RWPE1 (cell line): ENCODE measurements around the gene FAM81A.

Experiments used
- CTCF ChIA-PET: fragments of 350-600 bp; sonication (Branson Sonifier 250); formaldehyde crosslinking; extraction: SDS; loops from one replicate; lab custom pipeline; 2021; lab: Yijun Ruan, JAX
- POLR2A ChIA-PET: fragments of 400-600 bp; formaldehyde crosslinking; extraction: SDS; loops from one replicate; lab custom pipeline; 2020; ENCODE audit warnings: antibody characterized with exemption; ENCODE audit not compliant: low non-redundant PET; lab: Yijun Ruan, JAX
- DNase-seq: peaks from one replicate; pipeline ENCODE4 v3.0.0; 2012; ENCODE audit warnings: low spot score
- H3K27ac ChIP-seq: fragments of 450-650 bp; 2 replicates; pipeline ENCODE4 v1.5.1; 2017
- TF ChIP-seq, protein P1 (sequence below): fragments of 450-650 bp; conservative IDR thresholded peaks from 2 replicates; pipeline ENCODE4 v1.5.1; 2017; ENCODE audit warnings: low read depth, mild to moderate bottlenecking

The FAM81A gene

GRCh38 chr15:59539799-59540198 lies 101.8 kb downstream of the FAM81A start:
- TF ChIP-seq, protein P1, sequence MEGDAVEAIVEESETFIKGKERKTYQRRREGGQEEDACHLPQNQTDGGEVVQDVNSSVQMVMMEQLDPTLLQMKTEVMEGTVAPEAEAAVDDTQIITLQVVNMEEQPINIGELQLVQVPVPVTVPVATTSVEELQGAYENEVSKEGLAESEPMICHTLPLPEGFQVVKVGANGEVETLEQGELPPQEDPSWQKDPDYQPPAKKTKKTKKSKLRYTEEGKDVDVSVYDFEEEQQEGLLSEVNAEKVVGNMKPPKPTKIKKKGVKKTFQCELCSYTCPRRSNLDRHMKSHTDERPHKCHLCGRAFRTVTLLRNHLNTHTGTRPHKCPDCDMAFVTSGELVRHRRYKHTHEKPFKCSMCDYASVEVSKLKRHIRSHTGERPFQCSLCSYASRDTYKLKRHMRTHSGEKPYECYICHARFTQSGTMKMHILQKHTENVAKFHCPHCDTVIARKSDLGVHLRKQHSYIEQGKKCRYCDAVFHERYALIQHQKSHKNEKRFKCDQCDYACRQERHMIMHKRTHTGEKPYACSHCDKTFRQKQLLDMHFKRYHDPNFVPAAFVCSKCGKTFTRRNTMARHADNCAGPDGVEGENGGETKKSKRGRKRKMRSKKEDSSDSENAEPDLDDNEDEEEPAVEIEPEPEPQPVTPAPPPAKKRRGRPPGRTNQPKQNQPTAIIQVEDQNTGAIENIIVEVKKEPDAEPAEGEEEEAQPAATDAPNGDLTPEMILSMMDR: no peak
- ChIA-PET CTCF (no interaction called here), POLR2A (no interaction called here)
- DNase-seq: no peak
- H3K27ac ChIP-seq: no peak overlapping the region

- CTCF ChIA-PET: no interaction called here
- TF ChIP-seq, protein P1: no peak
- DNase-seq: no peak
- no peak overlapping the region for H3K27ac ChIP-seq
- POLR2A ChIA-PET: no interaction called here
Measured at GRCh38 chr15:59540654-59541053, 102.7 kb downstream of the FAM81A start.

GRCh38 chr15:59541750-59542149 lies 103.8 kb downstream of the FAM81A start:
- ChIA-PET CTCF (interaction anchor here (2.7 kb wide), 1 partner anchor 13 kb away, joined by 8 read pairs; no protein-coding TSS in a partner anchor), POLR2A (no interaction called here)
- DNase-seq: no peak
- TF ChIP-seq, protein P1: no peak
- H3K27ac ChIP-seq: no peak overlapping the region

DNA sequence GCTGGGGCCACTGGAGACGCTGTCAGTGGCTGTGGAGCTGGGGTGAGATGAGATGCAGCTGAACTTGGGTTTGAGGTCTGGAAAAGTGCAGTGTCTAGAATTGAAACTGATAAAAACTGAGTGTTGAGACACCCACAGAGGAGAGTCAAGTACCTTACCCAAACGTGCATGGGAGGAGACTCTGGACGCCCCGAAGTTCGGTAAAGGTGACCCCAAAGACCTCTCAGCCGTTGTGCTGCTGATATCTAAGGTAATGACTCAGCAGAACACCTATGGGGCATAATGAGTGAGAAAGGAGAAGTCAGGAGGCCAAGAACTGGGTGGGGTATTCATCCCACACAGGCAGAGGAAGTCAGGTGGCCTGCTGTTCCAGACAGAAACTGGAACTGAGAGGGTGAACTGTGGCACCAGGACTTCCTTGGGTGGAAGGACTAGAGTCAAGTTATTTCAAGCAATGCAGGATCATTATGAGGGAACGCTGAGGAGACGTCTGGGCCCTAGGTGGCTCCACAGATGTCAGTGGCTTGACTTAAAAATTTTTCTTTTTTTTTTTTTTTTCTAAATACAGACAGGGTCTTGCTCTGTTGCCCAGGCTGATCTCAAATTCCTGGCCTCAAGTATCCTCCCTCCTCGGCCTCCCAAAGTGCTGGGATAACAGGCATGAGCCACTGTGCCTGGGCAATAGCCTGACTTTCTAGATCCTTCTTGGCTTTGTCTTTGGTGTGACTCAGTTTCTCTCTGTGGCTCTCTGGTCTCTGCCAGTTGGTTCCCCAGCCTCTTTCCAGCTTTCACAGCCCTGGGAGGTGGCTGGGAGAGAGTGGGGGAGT lies 105.9 kb downstream of the FAM81A start:
- TF ChIP-seq, protein P1: no peak
- H3K27ac ChIP-seq: no peak overlapping the region
- ChIA-PET CTCF (interaction anchor here (2.7 kb wide), 1 partner anchor 15 kb away, joined by 8 read pairs; no protein-coding TSS in a partner anchor), POLR2A (no interaction called here)
- no peak for DNase-seq

DNA sequence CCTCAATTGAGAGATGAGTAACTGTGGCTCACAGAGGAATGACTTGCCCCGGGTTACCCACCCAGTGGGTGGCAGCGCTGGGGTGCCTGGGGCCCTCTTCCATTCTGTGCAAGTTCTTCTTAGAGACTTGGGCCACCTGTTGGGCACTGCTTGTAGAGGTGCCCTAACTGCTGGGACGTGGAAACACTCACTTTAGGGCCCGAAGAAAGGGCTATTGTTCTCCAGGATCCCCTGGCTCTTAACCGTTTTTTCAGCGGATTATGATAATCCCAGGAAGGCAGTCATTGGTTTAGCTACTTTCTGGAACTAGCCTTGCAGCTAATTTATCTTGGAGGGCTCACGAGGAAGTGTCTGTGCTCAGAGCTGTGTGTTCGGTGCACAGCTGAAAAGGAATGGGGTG lies 107.6 kb downstream of the FAM81A start:
- POLR2A ChIA-PET: no interaction called here
- CTCF ChIA-PET: interaction anchor here (0.6 kb wide), 1 partner anchor 1947 kb away, joined by 3 read pairs; no protein-coding TSS in a partner anchor
- no peak for DNase-seq
- no peak overlapping the region for H3K27ac ChIP-seq
- TF ChIP-seq, protein P1: no peak

GRCh38 chr15:59548501-59549226 lies 110.7 kb downstream of the FAM81A start:
- TF ChIP-seq, protein P1: no peak
- CTCF ChIA-PET: interaction anchor here (0.5 kb wide), 1 partner anchor 135 kb away, joined by 3 read pairs; no protein-coding TSS in a partner anchor
- no peak for DNase-seq
- H3K27ac ChIP-seq: no peak overlapping the region
- POLR2A ChIA-PET: no interaction called here
